ENCODE measurements around the gene TPM4. TPM values are rescaled to one million over a fixed set of nuclear protein-coding genes. Genes with fewer than 3 reads are reported as not detected.

The TPM4 gene
- total and polyA plus RNA-seq, 2 of the 13 experiments (the other 11 are each of a cell fraction or from before 2014, with no cell fraction given): 180 to 188 TPM

GRCh38 chr19:16111160-16111908 is 35.0 kb downstream of the TPM4 start, which contains the start of gene RAB8A (continued):
- TF ChIP-seq, protein P1, sequence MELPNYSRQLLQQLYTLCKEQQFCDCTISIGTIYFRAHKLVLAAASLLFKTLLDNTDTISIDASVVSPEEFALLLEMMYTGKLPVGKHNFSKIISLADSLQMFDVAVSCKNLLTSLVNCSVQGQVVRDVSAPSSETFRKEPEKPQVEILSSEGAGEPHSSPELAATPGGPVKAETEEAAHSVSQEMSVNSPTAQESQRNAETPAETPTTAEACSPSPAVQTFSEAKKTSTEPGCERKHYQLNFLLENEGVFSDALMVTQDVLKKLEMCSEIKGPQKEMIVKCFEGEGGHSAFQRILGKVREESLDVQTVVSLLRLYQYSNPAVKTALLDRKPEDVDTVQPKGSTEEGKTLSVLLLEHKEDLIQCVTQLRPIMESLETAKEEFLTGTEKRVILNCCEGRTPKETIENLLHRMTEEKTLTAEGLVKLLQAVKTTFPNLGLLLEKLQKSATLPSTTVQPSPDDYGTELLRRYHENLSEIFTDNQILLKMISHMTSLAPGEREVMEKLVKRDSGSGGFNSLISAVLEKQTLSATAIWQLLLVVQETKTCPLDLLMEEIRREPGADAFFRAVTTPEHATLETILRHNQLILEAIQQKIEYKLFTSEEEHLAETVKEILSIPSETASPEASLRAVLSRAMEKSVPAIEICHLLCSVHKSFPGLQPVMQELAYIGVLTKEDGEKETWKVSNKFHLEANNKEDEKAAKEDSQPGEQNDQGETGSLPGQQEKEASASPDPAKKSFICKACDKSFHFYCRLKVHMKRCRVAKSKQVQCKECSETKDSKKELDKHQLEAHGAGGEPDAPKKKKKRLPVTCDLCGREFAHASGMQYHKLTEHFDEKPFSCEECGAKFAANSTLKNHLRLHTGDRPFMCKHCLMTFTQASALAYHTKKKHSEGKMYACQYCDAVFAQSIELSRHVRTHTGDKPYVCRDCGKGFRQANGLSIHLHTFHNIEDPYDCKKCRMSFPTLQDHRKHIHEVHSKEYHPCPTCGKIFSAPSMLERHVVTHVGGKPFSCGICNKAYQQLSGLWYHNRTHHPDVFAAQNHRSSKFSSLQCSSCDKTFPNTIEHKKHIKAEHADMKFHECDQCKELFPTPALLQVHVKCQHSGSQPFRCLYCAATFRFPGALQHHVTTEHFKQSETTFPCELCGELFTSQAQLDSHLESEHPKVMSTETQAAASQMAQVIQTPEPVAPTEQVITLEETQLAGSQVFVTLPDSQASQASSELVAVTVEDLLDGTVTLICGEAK (IDR thresholded peaks at IDR 0.05): no peak
- TF ChIP-seq, protein P1 (CRISPR knock-in tag; IDR thresholded peaks at IDR 0.05): no peak
- no peak for TF ChIP-seq PAF1 (CRISPR knock-in tag; IDR thresholded peaks at IDR 0.05)
- no peak for TF ChIP-seq ISL2 (CRISPR knock-in tag; IDR thresholded peaks at IDR 0.05)
- no peak for TF ChIP-seq KLF15 (CRISPR knock-in tag; IDR thresholded peaks at IDR 0.05; ENCODE audit: borderline replicate concordance)
- TF ChIP-seq NFATC3 (CRISPR knock-in tag; IDR thresholded peaks at IDR 0.05): no peak
- TF ChIP-seq NCOA1 (CRISPR knock-in tag; IDR thresholded peaks at IDR 0.05): no peak
- peak; percentile 41; the same call in 1 of the 2 replicates for TF ChIP-seq KDM2A (CRISPR knock-in tag; IDR thresholded peaks at IDR 0.05; ENCODE audit: borderline replicate concordance, low read depth)
- TF ChIP-seq ZNF883 (CRISPR knock-in tag; IDR thresholded peaks at IDR 0.05; ENCODE audit: not compliant biosample characterization): no peak
- peak; percentile 67 for TF ChIP-seq DMAP1 (CRISPR knock-in tag; IDR thresholded peaks at IDR 0.05)
- TF ChIP-seq ZNF574 (CRISPR knock-in tag; IDR thresholded peaks at IDR 0.05): peak; percentile 63
- TF ChIP-seq, protein P2, sequence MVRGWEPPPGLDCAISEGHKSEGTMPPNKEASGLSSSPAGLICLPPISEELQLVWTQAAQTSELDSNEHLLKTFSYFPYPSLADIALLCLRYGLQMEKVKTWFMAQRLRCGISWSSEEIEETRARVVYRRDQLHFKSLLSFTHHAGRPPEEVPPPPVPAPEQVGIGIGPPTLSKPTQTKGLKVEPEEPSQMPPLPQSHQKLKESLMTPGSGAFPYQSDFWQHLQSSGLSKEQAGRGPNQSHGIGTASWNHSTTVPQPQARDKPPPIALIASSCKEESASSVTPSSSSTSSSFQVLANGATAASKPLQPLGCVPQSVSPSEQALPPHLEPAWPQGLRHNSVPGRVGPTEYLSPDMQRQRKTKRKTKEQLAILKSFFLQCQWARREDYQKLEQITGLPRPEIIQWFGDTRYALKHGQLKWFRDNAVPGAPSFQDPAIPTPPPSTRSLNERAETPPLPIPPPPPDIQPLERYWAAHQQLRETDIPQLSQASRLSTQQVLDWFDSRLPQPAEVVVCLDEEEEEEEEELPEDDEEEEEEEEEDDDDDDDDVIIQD (CRISPR knock-in tag; IDR thresholded peaks at IDR 0.05; ENCODE audit: low read depth): no peak
- TF ChIP-seq ZNF136 (CRISPR knock-in tag; IDR thresholded peaks at IDR 0.05; ENCODE audit: low read depth): no peak
- TF ChIP-seq EP300 (IDR thresholded peaks at IDR 0.05; ENCODE audit: low read depth in 2 of 2, low read length in 2 of 2): no peak
- TF ChIP-seq EP300 (CRISPR knock-in tag; IDR thresholded peaks at IDR 0.05; ENCODE audit: borderline replicate concordance): no peak
- TF ChIP-seq ZNF747 (CRISPR knock-in tag; IDR thresholded peaks at IDR 0.05; ENCODE audit: borderline replicate concordance): peak; percentile 22; the same call in 1 of the 2 replicates

Data from HepG2 (cell line).